Peyer's patch (tissue), 4 donors: ENCODE measurements around the gene ZNF205.

Experiments
- POLR2A ChIP-seq, 2 donors: fragments of 450-650 bp; IDR thresholded peaks; one replicate each; pipeline ENCODE4 v1.5.1; 2017; ENCODE audit warnings: antibody characterized with exemption in 2 of 2, mild to moderate bottlenecking in 2 of 2, moderate library complexity in 2 of 2
- TF ChIP-seq, protein P1 (sequence below), 6 experiments: fragments of 450-650 bp in 4 of 6; fragments of 200-600 bp in 2 of 6; sonication (generic) in 1 of 6; IDR thresholded peaks; one replicate each; pipeline ENCODE4 v1.5.1; 2017 to 2019; ENCODE audit warnings: antibody characterized with exemption in 6 of 6, mild to moderate bottlenecking in 3 of 6, moderate library complexity in 1 of 6

DNA sequence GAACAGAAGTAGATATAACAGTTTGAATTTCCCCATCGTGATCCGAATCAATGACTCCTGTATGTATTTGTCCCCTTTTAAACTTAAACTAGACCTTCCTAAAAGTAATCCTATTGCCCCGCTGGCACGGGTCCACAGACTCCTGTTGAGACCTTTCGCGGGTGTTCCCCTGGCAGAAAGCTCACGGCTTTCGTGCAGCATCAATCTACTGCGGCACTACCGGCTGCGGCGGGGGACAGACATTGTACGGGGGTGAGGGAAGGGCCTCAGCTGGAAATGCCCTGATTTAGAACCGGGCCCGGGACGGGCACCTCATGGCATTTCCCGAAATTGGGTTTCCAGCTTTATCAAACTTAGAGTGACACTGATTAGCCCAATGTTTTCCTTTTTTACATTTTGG, 32.4 kb upstream of the ZNF205 start:
- TF ChIP-seq, protein P1, sequence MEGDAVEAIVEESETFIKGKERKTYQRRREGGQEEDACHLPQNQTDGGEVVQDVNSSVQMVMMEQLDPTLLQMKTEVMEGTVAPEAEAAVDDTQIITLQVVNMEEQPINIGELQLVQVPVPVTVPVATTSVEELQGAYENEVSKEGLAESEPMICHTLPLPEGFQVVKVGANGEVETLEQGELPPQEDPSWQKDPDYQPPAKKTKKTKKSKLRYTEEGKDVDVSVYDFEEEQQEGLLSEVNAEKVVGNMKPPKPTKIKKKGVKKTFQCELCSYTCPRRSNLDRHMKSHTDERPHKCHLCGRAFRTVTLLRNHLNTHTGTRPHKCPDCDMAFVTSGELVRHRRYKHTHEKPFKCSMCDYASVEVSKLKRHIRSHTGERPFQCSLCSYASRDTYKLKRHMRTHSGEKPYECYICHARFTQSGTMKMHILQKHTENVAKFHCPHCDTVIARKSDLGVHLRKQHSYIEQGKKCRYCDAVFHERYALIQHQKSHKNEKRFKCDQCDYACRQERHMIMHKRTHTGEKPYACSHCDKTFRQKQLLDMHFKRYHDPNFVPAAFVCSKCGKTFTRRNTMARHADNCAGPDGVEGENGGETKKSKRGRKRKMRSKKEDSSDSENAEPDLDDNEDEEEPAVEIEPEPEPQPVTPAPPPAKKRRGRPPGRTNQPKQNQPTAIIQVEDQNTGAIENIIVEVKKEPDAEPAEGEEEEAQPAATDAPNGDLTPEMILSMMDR (IDR thresholded peaks at IDR 0.05) = no peak
- no peak for TF ChIP-seq POLR2A (IDR thresholded peaks at IDR 0.05)
